ENCODE results near the gene JAML. TPM values are rescaled to one million over a fixed set of nuclear protein-coding genes. Genes with fewer than 3 reads are reported as not detected.

JAML gene
- polyA plus RNA-seq, 1 donor from 2014 or later, result 0.28 TPM

DNA sequence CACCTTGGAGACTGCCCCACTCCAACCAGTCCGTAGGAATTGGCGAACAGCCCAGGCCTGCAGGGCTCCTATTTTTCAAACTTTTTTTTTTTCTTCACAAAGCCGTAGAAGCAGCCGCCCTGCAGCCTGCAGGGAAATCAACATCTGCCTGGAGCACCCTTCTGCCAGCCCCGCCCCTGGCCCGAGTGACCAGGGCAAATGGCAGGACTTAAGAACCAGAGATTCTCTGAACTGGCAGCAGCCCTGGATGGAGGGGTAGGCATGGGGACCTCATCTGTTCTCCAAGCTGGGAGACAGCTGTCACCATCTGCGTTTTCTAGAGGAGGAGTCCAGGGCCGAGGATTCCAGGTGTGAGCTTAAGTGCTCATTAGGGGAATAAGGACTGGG is 53.9 kb downstream of the JAML start:
- H3K27me3 ChIP-seq (ENCODE audit: insufficient read depth, low read depth, low read length), result peaks cover 17% of the 10 kb centered on the region
- H3K79me2 ChIP-seq (replicated peaks; ENCODE audit: insufficient read depth, low read length), result no peaks in the 10 kb centered on the region
- no peak overlapping the region for H3K4me3 ChIP-seq (ENCODE audit: low read length)
- no peak overlapping the region for H3K27ac ChIP-seq (ENCODE audit: low read length)
- no peaks in the 10 kb centered on the region for H3K9me2 ChIP-seq (ENCODE audit: insufficient read depth, low read length)
- H2AFZ ChIP-seq (ENCODE audit: low read depth, low read length), result no peak overlapping the region
- H3K36me3 ChIP-seq (ENCODE audit: insufficient read depth, low read length), result no peaks in the 10 kb centered on the region
- H3K4me2 ChIP-seq (ENCODE audit: low read length), result no peak overlapping the region
- peak overlapping the region; percentile 9 for H3K9ac ChIP-seq (ENCODE audit: low read length)
- no peaks in the 10 kb centered on the region for H3F3A ChIP-seq (ENCODE audit: insufficient read depth, low read length, poor library complexity, severe bottlenecking)
- no peak for TF ChIP-seq CTCF (IDR thresholded peaks at IDR 0.05; ENCODE audit: poor library complexity, severe bottlenecking)
- no peaks in the 10 kb centered on the region for H3K9me3 ChIP-seq (ENCODE audit: low read length)
- H4K20me1 ChIP-seq (ENCODE audit: insufficient read depth), result no peaks in the 10 kb centered on the region

GRCh38 chr11:118170231-118170630 is 54.6 kb downstream of the JAML start:
- TF ChIP-seq EP300 (conservative IDR thresholded peaks at IDR 0.05; ENCODE audit: poor library complexity, severe bottlenecking) (no peak), SMC3 (conservative IDR thresholded peaks at IDR 0.05; ENCODE audit: poor library complexity) (no peak), CTCF (IDR thresholded peaks at IDR 0.05; ENCODE audit: poor library complexity, severe bottlenecking) (no peak), POLR2AphosphoS5 (IDR thresholded peaks at IDR 0.05) (no peak), RAD21 (conservative IDR thresholded peaks at IDR 0.05) (no peak), TAF1 (IDR thresholded peaks at IDR 0.05; ENCODE audit: low read depth) (no peak), REST (IDR thresholded peaks at IDR 0.05; ENCODE audit: borderline replicate concordance) (no peak)
- H3K27ac ChIP-seq (ENCODE audit: low read length), result no peak overlapping the region
- no peaks in the 10 kb centered on the region for H3F3A ChIP-seq (ENCODE audit: insufficient read depth, low read length, poor library complexity, severe bottlenecking)
- no peaks in the 10 kb centered on the region for H3K36me3 ChIP-seq (ENCODE audit: insufficient read depth, low read length)
- H4K20me1 ChIP-seq (ENCODE audit: insufficient read depth), result no peaks in the 10 kb centered on the region
- no peaks in the 10 kb centered on the region for H3K79me2 ChIP-seq (replicated peaks; ENCODE audit: insufficient read depth, low read length)
- H3K27me3 ChIP-seq (ENCODE audit: insufficient read depth, low read depth, low read length), result peaks cover 17% of the 10 kb centered on the region
- no peak overlapping the region for H2AFZ ChIP-seq (ENCODE audit: low read depth, low read length)
- no peak overlapping the region for H3K4me3 ChIP-seq (ENCODE audit: low read length)
- H3K9ac ChIP-seq (ENCODE audit: low read length), result no peak overlapping the region
- H3K9me3 ChIP-seq (ENCODE audit: low read length), result no peaks in the 10 kb centered on the region
- no peak overlapping the region for H3K4me2 ChIP-seq (ENCODE audit: low read length)
- H3K9me2 ChIP-seq (ENCODE audit: insufficient read depth, low read length), result no peaks in the 10 kb centered on the region

Data from neural cell (in vitro differentiated cells).